Neural progenitor cell (in vitro differentiated cells): ENCODE data around the gene LPIN2. TPM values are rescaled to one million over a fixed set of nuclear protein-coding genes. Genes with fewer than 3 reads are reported as not detected.
"Not testable (repeated sequence)": the region's sequence is repeated elsewhere in the genome, so short reads cannot be mapped to it uniquely, and the experiment has no call there.

Source experiments
- DNase-seq: peaks from one replicate; pipeline ENCODE4 v3.0.0-alpha.2; 2016; ENCODE audit warnings: low spot score
- H2AFZ ChIP-seq: fragments of 200-600 bp; sonication (generic); replicated peaks from 2 replicates; pipeline ENCODE4 v1.6.1; 2016; ENCODE audit warnings: antibody characterized with exemption
- H3F3A ChIP-seq: fragments of 200-600 bp; sonication (generic); 2 replicates; pipeline ENCODE4 v1.6.1; 2016; ENCODE audit warnings: antibody characterized with exemption, low read depth
- H3K27ac ChIP-seq: fragments of 200-600 bp; sonication (generic); 2 replicates; pipeline ENCODE4 v1.5.1; 2016; ENCODE audit warnings: mild to moderate bottlenecking
- H3K27me3 ChIP-seq: fragments of 200-600 bp; sonication (generic); 2 replicates; pipeline ENCODE4 v1.6.1; 2016; ENCODE audit warnings: mild to moderate bottlenecking, moderate library complexity
- H3K36me3 ChIP-seq: fragments of 200-600 bp; sonication (generic); 2 replicates; pipeline ENCODE4 v1.5.1; 2016
- H3K4me1 ChIP-seq: fragments of 200-600 bp; sonication (generic); 2 replicates; pipeline ENCODE4 v1.6.1; 2016; ENCODE audit warnings: mixed run types
- H3K4me2 ChIP-seq: fragments of 200-600 bp; sonication (generic); 2 replicates; pipeline ENCODE4 v1.6.1; 2016
- H3K4me3 ChIP-seq: fragments of 200-600 bp; sonication (generic); 2 replicates; pipeline ENCODE4 v1.5.1; 2016
- H3K79me2 ChIP-seq: fragments of 200-600 bp; sonication (generic); 2 replicates; pipeline ENCODE4 v1.6.1; 2016; ENCODE audit warnings: low read depth
- H3K9ac ChIP-seq: fragments of 200-600 bp; sonication (generic); 2 replicates; pipeline ENCODE4 v1.6.1; 2016
- H3K9me3 ChIP-seq: fragments of 200-600 bp; sonication (generic); 2 replicates; pipeline ENCODE4 v1.5.1; 2016; ENCODE audit warnings: low read depth
- H4K20me1 ChIP-seq: fragments of 200-600 bp; sonication (generic); 2 replicates; pipeline ENCODE4 v1.6.1; 2016; ENCODE audit warnings: low read depth
- H3K27ac Mint-ChIP-seq: 3 replicates; pipeline ENCODE4 v1.8.0; 2021; ENCODE audit warnings: mixed read lengths
- H3K27me3 Mint-ChIP-seq: 2 replicates; pipeline ENCODE4 v1.8.0; 2022; ENCODE audit warnings: low read depth, mild to moderate bottlenecking, inconsistent platforms, moderate library complexity, mixed read lengths; ENCODE audit not compliant: insufficient read depth
- H3K36me3 Mint-ChIP-seq: 3 replicates; pipeline ENCODE4 v1.8.0; 2021; ENCODE audit warnings: mixed read lengths
- H3K4me1 Mint-ChIP-seq: 3 replicates; pipeline ENCODE4 v1.8.0; 2021; ENCODE audit warnings: mixed read lengths
- H3K4me3 Mint-ChIP-seq: 3 replicates; pipeline ENCODE4 v1.8.0; 2021; ENCODE audit warnings: mild to moderate bottlenecking, moderate library complexity, mixed read lengths
- H3K9me3 Mint-ChIP-seq: 3 replicates; pipeline ENCODE4 v1.8.0; 2020; ENCODE audit warnings: mixed read lengths
- CTCF ChIP-seq: fragments of 200-600 bp; sonication (generic); IDR thresholded peaks from 2 replicates; pipeline ENCODE4 v1.5.1; 2017; ENCODE audit warnings: antibody characterized with exemption, mild to moderate bottlenecking
- EZH2 ChIP-seq: fragments of 200-600 bp; sonication (generic); IDR thresholded peaks from 2 replicates; pipeline ENCODE4 v1.6.1; 2017; ENCODE audit warnings: antibody characterized with exemption, mild to moderate bottlenecking, moderate library complexity
- EZH2phosphoT487 ChIP-seq: fragments of 200-600 bp; sonication (generic); IDR thresholded peaks from 2 replicates; pipeline ENCODE4 v1.6.1; 2017; ENCODE audit warnings: antibody characterized with exemption
- total RNA-seq: library from RNA; depleted of rRNA; stranded (reverse); fragments of >200 nt; gene quantifications from 2 replicates; pipeline ENCODE4 v1.2.3, GENCODE V29; 2015; ENCODE audit warnings: low replicate concordance

Gene LPIN2
- total RNA-seq, 1 donor from 2014 or later: 32.1 TPM

- H3K27ac ChIP-seq: no peak overlapping the region
- H3K9me3 Mint-ChIP-seq: peaks cover 2% of the 10 kb centered on the region
Measured at GRCh38 chr18:3025544-3025943, 12.6 kb upstream of the LPIN2 start.

GRCh38 chr18:3023603-3024002 lies 10.7 kb upstream of the LPIN2 start:
- not testable (repeated sequence) for DNase-seq, H3K27ac Mint-ChIP-seq, H3K9me3 ChIP-seq, H4K20me1 ChIP-seq, H3K27ac ChIP-seq, H3K36me3 ChIP-seq, H3K9me3 Mint-ChIP-seq, H3K9ac ChIP-seq, H3K4me2 ChIP-seq, H3K4me3 Mint-ChIP-seq, H3K36me3 Mint-ChIP-seq, H2AFZ ChIP-seq, H3K79me2 ChIP-seq, H3K27me3 Mint-ChIP-seq, H3K4me3 ChIP-seq, H3K27me3 ChIP-seq
- Histone ChIP-seq H3K4me1 (peaks cover 12% of the 10 kb centered on the region), H3F3A (peaks cover 10% of the 10 kb centered on the region)
- H3K4me1 Mint-ChIP-seq: peaks cover 24% of the 10 kb centered on the region

More at GRCh38 chr18:3025544-3025943, 12.6 kb upstream of the LPIN2 start:
- no peak overlapping the region for H3K4me2 ChIP-seq
- no peaks in the 10 kb centered on the region for H3K36me3 Mint-ChIP-seq
- no peak overlapping the region for H2AFZ ChIP-seq
- H3K4me3 Mint-ChIP-seq: no peak overlapping the region
- no peaks in the 10 kb centered on the region for H3K27me3 ChIP-seq
- peaks cover 30% of the 10 kb centered on the region for H3K4me1 Mint-ChIP-seq
- peaks cover 15% of the 10 kb centered on the region for H3F3A ChIP-seq
- no peaks in the 10 kb centered on the region for H3K79me2 ChIP-seq
- no peak for DNase-seq
- TF ChIP-seq EZH2phosphoT487 (no peak), CTCF (no peak), EZH2 (no peak)
- H3K27me3 Mint-ChIP-seq: peaks cover 5% of the 10 kb centered on the region
- H3K27ac Mint-ChIP-seq: no peak overlapping the region
- no peak overlapping the region for H3K4me3 ChIP-seq
- H4K20me1 ChIP-seq: no peaks in the 10 kb centered on the region
- no peaks in the 10 kb centered on the region for H3K36me3 ChIP-seq
- no peaks in the 10 kb centered on the region for H3K9me3 ChIP-seq
- H3K4me1 ChIP-seq: peaks cover 22% of the 10 kb centered on the region
- H3K9ac ChIP-seq: no peak overlapping the region

GRCh38 chr18:3016585-3017297 lies 3.8 kb upstream of the LPIN2 start:
- Histone ChIP-seq H3K79me2 (peaks cover 6% of the 10 kb centered on the region), H3K36me3 (no peaks in the 10 kb centered on the region), H3K9me3 (no peaks in the 10 kb centered on the region), H2AFZ (peak overlapping the region; percentile 67), H3K27me3 (no peaks in the 10 kb centered on the region), H3K4me1 (peaks cover 8% of the 10 kb centered on the region), H3K27ac (no peak overlapping the region), H3K4me3 (no peak overlapping the region), H4K20me1 (no peaks in the 10 kb centered on the region), H3K9ac (no peak overlapping the region), H3F3A (peaks cover 25% of the 10 kb centered on the region), H3K4me2 (no peak overlapping the region)
- H3K27me3 Mint-ChIP-seq: peaks cover 5% of the 10 kb centered on the region
- no peak overlapping the region for H3K27ac Mint-ChIP-seq
- TF ChIP-seq CTCF: no peak
- TF ChIP-seq EZH2phosphoT487: no peak
- TF ChIP-seq EZH2: no peak
- peaks cover 27% of the 10 kb centered on the region for H3K4me1 Mint-ChIP-seq
- peaks cover 2% of the 10 kb centered on the region for H3K36me3 Mint-ChIP-seq
- DNase-seq: no peak
- no peaks in the 10 kb centered on the region for H3K9me3 Mint-ChIP-seq
- no peak overlapping the region for H3K4me3 Mint-ChIP-seq

GRCh38 chr18:3015851-3016250 lies 2.9 kb upstream of the LPIN2 start:
- H3K4me1 ChIP-seq: peaks cover 16% of the 10 kb centered on the region
- H3K27me3 ChIP-seq: no peaks in the 10 kb centered on the region
- H4K20me1 ChIP-seq: no peaks in the 10 kb centered on the region
- H3K9me3 Mint-ChIP-seq: no peaks in the 10 kb centered on the region
- no peak overlapping the region for H2AFZ ChIP-seq
- no peak overlapping the region for H3K9ac ChIP-seq
- no peaks in the 10 kb centered on the region for H3K36me3 ChIP-seq
- peaks cover 35% of the 10 kb centered on the region for H3K4me1 Mint-ChIP-seq
- no peaks in the 10 kb centered on the region for H3K9me3 ChIP-seq
- H3K27ac ChIP-seq: no peak overlapping the region
- DNase-seq: no peak
- H3K36me3 Mint-ChIP-seq: peaks cover 4% of the 10 kb centered on the region
- peaks cover 15% of the 10 kb centered on the region for H3K79me2 ChIP-seq
- H3K27me3 Mint-ChIP-seq: peaks cover 5% of the 10 kb centered on the region
- H3K4me2 ChIP-seq: no peak overlapping the region
- no peak overlapping the region for H3K4me3 Mint-ChIP-seq
- TF ChIP-seq EZH2phosphoT487: no peak
- no peak for TF ChIP-seq CTCF
- TF ChIP-seq EZH2: no peak
- no peak overlapping the region for H3K4me3 ChIP-seq
- H3F3A ChIP-seq: peaks cover 25% of the 10 kb centered on the region
- H3K27ac Mint-ChIP-seq: peak overlapping the region; percentile 31
